OCI-LY3 (cell line): ENCODE results near the gene USB1.

Experiments
- H2AFZ ChIP-seq: fragments of 200-600, 300-600 bp; shearing (Covaris generic); 2 replicates; pipeline ENCODE4 v1.6.0; 2014; ENCODE audit warnings: antibody characterized with exemption, low read depth, low read length
- H3K27ac ChIP-seq: fragments of 200-600, 300-600 bp; sonication (generic); 2 replicates; pipeline ENCODE4 v1.5.1; 2014; ENCODE audit warnings: mild to moderate bottlenecking, low read length, moderate library complexity, mixed read lengths
- H3K27me3 ChIP-seq: fragments of 200-600, 300-600 bp; sonication (generic); 2 replicates; pipeline ENCODE4 v1.6.1; 2014; ENCODE audit warnings: low read depth, low read length, mixed read lengths
- H3K36me3 ChIP-seq: fragments of 200-600, 300-600 bp; sonication (generic); replicated peaks from 2 replicates; pipeline ENCODE3; 2014; ENCODE audit warnings: low read depth, low read length, mixed read lengths
- H3K4me1 ChIP-seq: fragments of 300-600, 200-600 bp; sonication (generic); 2 replicates; pipeline ENCODE4 v1.6.1; 2014; ENCODE audit warnings: low read length, mixed read lengths
- H3K4me2 ChIP-seq: fragments of 200-600, 300-600 bp; sonication (generic); 2 replicates; pipeline ENCODE4 v1.6.1; 2014; ENCODE audit warnings: low read length, mixed read lengths
- H3K4me3 ChIP-seq: fragments of 300-600, 200-600 bp; sonication (generic); 2 replicates; pipeline ENCODE4 v1.5.1; 2014; ENCODE audit warnings: antibody characterized with exemption, mild to moderate bottlenecking, low read length, moderate library complexity
- H3K79me2 ChIP-seq: fragments of 300-600, 200-600 bp; shearing (Covaris generic); 2 replicates; pipeline ENCODE4 v1.6.1; 2014; ENCODE audit warnings: mild to moderate bottlenecking, low read length, mixed read lengths
- H3K9ac ChIP-seq: fragments of 300-600, 200-600 bp; shearing (Covaris generic); 2 replicates; pipeline ENCODE4 v1.6.0; 2014; ENCODE audit warnings: mild to moderate bottlenecking, low read length, moderate library complexity
- H3K9me3 ChIP-seq: fragments of 200-600, 300-600 bp; shearing (Covaris generic); 2 replicates; pipeline ENCODE4 v1.6.1; 2014; ENCODE audit warnings: low read length, mixed read lengths; ENCODE audit not compliant: insufficient read depth
- H4K20me1 ChIP-seq: fragments of 200-600, 300-600 bp; sonication (generic); 2 replicates; pipeline ENCODE4 v1.6.1; 2016; ENCODE audit warnings: low read length, mixed read lengths; ENCODE audit not compliant: insufficient read depth
- EZH2phosphoT487 ChIP-seq: fragments of 200-600 bp; shearing (Covaris generic); IDR thresholded peaks from 2 replicates; pipeline ENCODE4 v1.6.1; 2018; ENCODE audit warnings: antibody characterized with exemption, mixed run types, low read depth
- TF ChIP-seq, protein P1 (sequence below): fragments of 200-600, 300-600 bp; sonication (generic); IDR thresholded peaks from 2 replicates; pipeline ENCODE4 v1.5.1; 2014; ENCODE audit warnings: antibody characterized with exemption, low read length, low read depth

The USB1 gene

DNA sequence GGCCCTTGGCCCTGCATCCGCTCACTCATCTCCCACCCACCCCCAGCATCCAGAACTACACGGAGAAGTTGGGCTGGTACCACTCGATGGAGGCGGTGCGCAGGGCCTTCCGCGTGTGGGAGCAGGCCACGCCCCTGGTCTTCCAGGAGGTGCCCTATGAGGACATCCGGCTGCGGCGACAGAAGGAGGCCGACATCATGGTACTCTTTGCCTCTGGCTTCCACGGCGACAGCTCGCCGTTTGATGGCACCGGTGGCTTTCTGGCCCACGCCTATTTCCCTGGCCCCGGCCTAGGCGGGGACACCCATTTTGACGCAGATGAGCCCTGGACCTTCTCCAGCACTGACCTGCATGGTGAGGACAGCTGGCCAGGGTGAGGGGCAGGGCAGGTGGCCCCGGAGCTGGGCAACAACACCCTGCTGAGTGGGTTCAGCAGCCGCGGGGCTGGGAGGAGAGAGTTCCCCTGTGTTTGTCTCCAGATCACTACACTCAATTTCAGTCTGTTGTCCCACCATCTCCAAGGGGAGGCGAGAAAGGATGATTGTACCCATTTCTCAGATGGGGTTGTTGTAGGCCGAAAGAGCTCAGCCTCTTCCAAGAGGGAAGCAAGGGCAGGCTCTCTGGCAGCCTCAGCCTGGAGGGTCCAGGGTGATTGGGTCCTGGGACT lies 38.8 kb downstream of the USB1 start:
- Histone ChIP-seq H4K20me1 (no peaks in the 10 kb centered on the region), H3K27me3 (peaks cover under 1% of the 10 kb centered on the region), H3K9ac (no peak overlapping the region), H3K4me3 (no peak overlapping the region), H3K27ac (no peak overlapping the region), H3K79me2 (no peaks in the 10 kb centered on the region), H2AFZ (no peak overlapping the region), H3K4me1 (peaks cover 2% of the 10 kb centered on the region), H3K4me2 (no peak overlapping the region), H3K9me3 (no peaks in the 10 kb centered on the region), H3K36me3 (no peaks in the 10 kb centered on the region)
- TF ChIP-seq, protein P1, sequence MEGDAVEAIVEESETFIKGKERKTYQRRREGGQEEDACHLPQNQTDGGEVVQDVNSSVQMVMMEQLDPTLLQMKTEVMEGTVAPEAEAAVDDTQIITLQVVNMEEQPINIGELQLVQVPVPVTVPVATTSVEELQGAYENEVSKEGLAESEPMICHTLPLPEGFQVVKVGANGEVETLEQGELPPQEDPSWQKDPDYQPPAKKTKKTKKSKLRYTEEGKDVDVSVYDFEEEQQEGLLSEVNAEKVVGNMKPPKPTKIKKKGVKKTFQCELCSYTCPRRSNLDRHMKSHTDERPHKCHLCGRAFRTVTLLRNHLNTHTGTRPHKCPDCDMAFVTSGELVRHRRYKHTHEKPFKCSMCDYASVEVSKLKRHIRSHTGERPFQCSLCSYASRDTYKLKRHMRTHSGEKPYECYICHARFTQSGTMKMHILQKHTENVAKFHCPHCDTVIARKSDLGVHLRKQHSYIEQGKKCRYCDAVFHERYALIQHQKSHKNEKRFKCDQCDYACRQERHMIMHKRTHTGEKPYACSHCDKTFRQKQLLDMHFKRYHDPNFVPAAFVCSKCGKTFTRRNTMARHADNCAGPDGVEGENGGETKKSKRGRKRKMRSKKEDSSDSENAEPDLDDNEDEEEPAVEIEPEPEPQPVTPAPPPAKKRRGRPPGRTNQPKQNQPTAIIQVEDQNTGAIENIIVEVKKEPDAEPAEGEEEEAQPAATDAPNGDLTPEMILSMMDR, result no peak
- TF ChIP-seq EZH2phosphoT487, result no peak

DNA sequence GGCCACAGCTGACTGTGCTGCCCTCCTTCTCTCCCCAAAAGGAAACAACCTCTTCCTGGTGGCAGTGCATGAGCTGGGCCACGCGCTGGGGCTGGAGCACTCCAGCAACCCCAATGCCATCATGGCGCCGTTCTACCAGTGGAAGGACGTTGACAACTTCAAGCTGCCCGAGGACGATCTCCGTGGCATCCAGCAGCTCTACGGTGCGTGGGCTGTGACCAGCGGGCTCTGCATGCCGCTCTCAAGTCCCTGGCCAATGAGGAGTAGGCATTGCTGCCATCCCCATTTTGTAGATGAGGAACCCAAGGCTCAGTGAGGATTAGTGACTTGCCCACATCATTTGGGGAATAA lies 39.3 kb downstream of the USB1 start:
- Histone ChIP-seq H3K9ac (no peak overlapping the region), H3K4me1 (no peaks in the 10 kb centered on the region), H3K27ac (no peak overlapping the region), H2AFZ (no peak overlapping the region), H3K36me3 (no peaks in the 10 kb centered on the region), H3K79me2 (no peaks in the 10 kb centered on the region), H3K9me3 (no peaks in the 10 kb centered on the region), H3K27me3 (no peaks in the 10 kb centered on the region), H3K4me3 (no peak overlapping the region), H3K4me2 (no peak overlapping the region), H4K20me1 (no peaks in the 10 kb centered on the region)
- no peak for TF ChIP-seq EZH2phosphoT487
- TF ChIP-seq, protein P1, result no peak

DNA sequence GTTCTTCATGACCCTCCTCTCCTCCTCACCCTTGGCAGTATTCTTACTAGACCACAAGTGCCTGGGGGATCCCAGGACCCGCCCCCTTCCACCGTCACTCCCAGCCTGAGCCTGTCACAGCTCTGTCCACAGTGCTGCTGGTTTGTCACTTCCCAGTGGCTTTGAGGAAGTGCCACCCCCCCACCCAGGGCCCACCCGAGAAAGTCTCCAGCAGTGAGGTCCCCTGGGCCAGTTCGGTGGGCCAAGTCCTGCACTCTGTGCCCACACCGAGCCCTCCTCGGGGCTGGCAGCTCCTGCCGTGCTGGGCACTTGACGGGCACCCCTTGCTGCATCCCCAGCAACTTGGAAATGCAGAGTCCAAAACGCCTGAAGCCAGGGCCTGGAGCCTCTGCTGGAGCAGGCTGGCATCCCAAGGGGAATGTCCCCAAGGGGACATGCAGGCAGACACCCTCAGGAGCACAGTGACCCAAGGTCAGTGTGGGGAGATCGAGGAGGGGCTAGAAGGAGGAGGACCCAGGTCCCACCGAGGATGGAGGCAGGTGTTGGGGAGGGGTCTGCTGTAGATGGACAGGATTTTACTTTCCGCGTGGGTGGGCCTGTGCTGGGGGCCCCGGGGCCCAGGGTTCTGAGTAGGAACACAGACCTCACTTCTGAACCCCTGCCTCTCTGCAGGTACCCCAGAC lies 39.9 kb downstream of the USB1 start:
- Histone ChIP-seq H3K4me1 (no peaks in the 10 kb centered on the region), H2AFZ (no peak overlapping the region), H3K4me2 (no peak overlapping the region), H4K20me1 (no peaks in the 10 kb centered on the region), H3K9ac (no peak overlapping the region), H3K79me2 (no peaks in the 10 kb centered on the region), H3K9me3 (no peaks in the 10 kb centered on the region), H3K27ac (no peak overlapping the region), H3K4me3 (no peak overlapping the region), H3K36me3 (no peaks in the 10 kb centered on the region), H3K27me3 (no peaks in the 10 kb centered on the region)
- TF ChIP-seq, protein P1, result no peak
- no peak for TF ChIP-seq EZH2phosphoT487

DNA sequence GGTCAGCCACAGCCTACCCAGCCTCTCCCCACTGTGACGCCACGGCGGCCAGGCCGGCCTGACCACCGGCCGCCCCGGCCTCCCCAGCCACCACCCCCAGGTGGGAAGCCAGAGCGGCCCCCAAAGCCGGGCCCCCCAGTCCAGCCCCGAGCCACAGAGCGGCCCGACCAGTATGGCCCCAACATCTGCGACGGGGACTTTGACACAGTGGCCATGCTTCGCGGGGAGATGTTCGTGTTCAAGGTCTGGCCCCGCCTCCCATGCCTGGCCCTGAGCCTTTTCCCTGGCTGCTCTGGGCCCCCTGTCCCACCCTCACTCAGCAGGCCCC lies 40.4 kb downstream of the USB1 start:
- Histone ChIP-seq H2AFZ (no peak overlapping the region), H3K4me3 (no peak overlapping the region), H3K9ac (no peak overlapping the region), H3K27ac (no peak overlapping the region), H3K4me2 (no peak overlapping the region), H3K27me3 (no peaks in the 10 kb centered on the region), H4K20me1 (no peaks in the 10 kb centered on the region), H3K9me3 (no peaks in the 10 kb centered on the region), H3K79me2 (no peaks in the 10 kb centered on the region), H3K4me1 (no peaks in the 10 kb centered on the region), H3K36me3 (no peaks in the 10 kb centered on the region)
- no peak for TF ChIP-seq EZH2phosphoT487
- TF ChIP-seq, protein P1, result no peak
